ENCODE data around the gene USP37. TPM values are rescaled to one million over a fixed set of nuclear protein-coding genes. Genes with fewer than 3 reads are reported as not detected.

Gene USP37
- total and polyA plus RNA-seq, 2 of the 13 experiments (the other 11 are each of a cell fraction or from before 2014, with no cell fraction given), result 6.5 to 30.6 TPM

GRCh38 chr2:218406209-218406948 is 161.8 kb downstream of the USP37 start (continued):
- TF ChIP-seq ZNF740 (CRISPR knock-in tag; IDR thresholded peaks at IDR 0.05) (no peak; the same call in none of the 2 replicates), RFX3 (CRISPR knock-in tag; IDR thresholded peaks at IDR 0.05) (0 out of 2 replicates have a peak, but pooled peaks have one; percentile 11), ONECUT2 (CRISPR knock-in tag; IDR thresholded peaks at IDR 0.05) (no peak), SOX13 (IDR thresholded peaks at IDR 0.05) (no peak), SOX13 (CRISPR knock-in tag; conservative IDR thresholded peaks at IDR 0.05 in 1 of 2, IDR thresholded peaks at IDR 0.05 in 1 of 2) (peak in 1 of 2 experiments; percentile 58; a peak in 2 of 4 replicates), NKX3-1 (CRISPR knock-in tag; IDR thresholded peaks at IDR 0.05) (peak; percentile 50), ZNF550 (CRISPR knock-in tag; IDR thresholded peaks at IDR 0.05; ENCODE audit: borderline replicate concordance) (no peak), PHF20 (CRISPR knock-in tag; IDR thresholded peaks at IDR 0.05) (peak; percentile 73), PCBP2 (optimal IDR thresholded peaks at IDR 0.05; ENCODE audit: low read depth, low read length, poor library complexity, severe bottlenecking) (peak; percentile 7), ZNF703 (CRISPR knock-in tag; IDR thresholded peaks at IDR 0.05; ENCODE audit: borderline replicate concordance) (no peak; the same call in 1 of the 2 replicates), ZNF768 (CRISPR knock-in tag; IDR thresholded peaks at IDR 0.05) (peak; percentile 76; the same call in 1 of the 2 replicates), ZNF841 (CRISPR knock-in tag; IDR thresholded peaks at IDR 0.05; ENCODE audit: borderline replicate concordance) (no peak), RBAK (CRISPR knock-in tag; IDR thresholded peaks at IDR 0.05) (no peak), DR1 (CRISPR knock-in tag; IDR thresholded peaks at IDR 0.05) (peak; percentile 30; the same call in 1 of the 2 replicates), ZNF766 (CRISPR knock-in tag; IDR thresholded peaks at IDR 0.05; ENCODE audit: borderline replicate concordance) (0 out of 2 replicates have a peak, but pooled peaks have one; percentile 72), MED13 (CRISPR knock-in tag; IDR thresholded peaks at IDR 0.05) (peak; percentile 81; the same call in 1 of the 2 replicates), ZNF510 (CRISPR knock-in tag; IDR thresholded peaks at IDR 0.05; ENCODE audit: low read depth) (no peak), MED1 (CRISPR knock-in tag; IDR thresholded peaks at IDR 0.05) (peak; percentile 85), ZFYVE20 (CRISPR knock-in tag; IDR thresholded peaks at IDR 0.05; ENCODE audit: borderline replicate concordance, low read depth) (no peak), ZNF562 (CRISPR knock-in tag; IDR thresholded peaks at IDR 0.05; ENCODE audit: borderline replicate concordance) (no peak), ASH2L (IDR thresholded peaks at IDR 0.05; ENCODE audit: insufficient read length, low read depth, low read length) (no peak), CREBL2 (CRISPR knock-in tag; IDR thresholded peaks at IDR 0.05; ENCODE audit: borderline replicate concordance) (no peak), ATAD3A (CRISPR knock-in tag; IDR thresholded peaks at IDR 0.05) (no peak), MAF1 (CRISPR knock-in tag; IDR thresholded peaks at IDR 0.05; ENCODE audit: borderline replicate concordance) (0 out of 2 replicates have a peak, but pooled peaks have one; percentile 4), ATF1 (CRISPR knock-in tag; IDR thresholded peaks at IDR 0.05) (peak; percentile 51; the same call in 1 of the 2 replicates), IRX3 (CRISPR knock-in tag; IDR thresholded peaks at IDR 0.05; ENCODE audit: borderline replicate concordance, low read depth) (no peak), ZNF839 (CRISPR knock-in tag; IDR thresholded peaks at IDR 0.05; ENCODE audit: borderline replicate concordance) (peak; percentile 86), ZNF317 (CRISPR knock-in tag; IDR thresholded peaks at IDR 0.05) (peak; percentile 50; the same call in 1 of the 2 replicates), GATA4 (IDR thresholded peaks at IDR 0.05; ENCODE audit: borderline replicate concordance, low read depth) (no peak), ZNF224 (CRISPR knock-in tag; IDR thresholded peaks at IDR 0.05) (no peak; the same call in 1 of the 2 replicates), ZNF207 (IDR thresholded peaks at IDR 0.05; ENCODE audit: borderline replicate concordance) (no peak)

Measured in HepG2 (cell line).